ENCODE results near the gene USP3. TPM values are rescaled to one million over a fixed set of nuclear protein-coding genes. Genes with fewer than 3 reads are reported as not detected.

USP3 gene
- total RNA-seq, 1 donor from 2014 or later, result 64.2 TPM

GRCh38 chr15:63576441-63576840 is 72.0 kb downstream of the USP3 start:
- Histone ChIP-seq H3K79me2 (ENCODE audit: low read depth) (no peaks in the 10 kb centered on the region), H3K27me3 (no peaks in the 10 kb centered on the region), H4K20me1 (ENCODE audit: low read depth) (no peaks in the 10 kb centered on the region), H2AFZ (replicated peaks) (no peak overlapping the region), H3K9ac (no peak overlapping the region), H3K4me2 (no peak overlapping the region), H3F3A (ENCODE audit: low read depth) (peaks cover 3% of the 10 kb centered on the region), H3K9me3 (ENCODE audit: low read depth) (no peaks in the 10 kb centered on the region), H3K4me1 (no peaks in the 10 kb centered on the region), H3K36me3 (peaks cover 9% of the 10 kb centered on the region), H3K27ac (no peak overlapping the region), H3K4me3 (no peak overlapping the region)
- no peaks in the 10 kb centered on the region for H3K27me3 Mint-ChIP-seq (ENCODE audit: insufficient read depth, low read depth)
- no peak for DNase-seq (ENCODE audit: low spot score)
- no peaks in the 10 kb centered on the region for H3K9me3 Mint-ChIP-seq
- TF ChIP-seq EZH2 (IDR thresholded peaks at IDR 0.05), result no peak
- no peak for TF ChIP-seq EZH2phosphoT487 (IDR thresholded peaks at IDR 0.05)
- TF ChIP-seq CTCF (IDR thresholded peaks at IDR 0.05), result no peak
- no peak overlapping the region for H3K4me3 Mint-ChIP-seq
- H3K27ac Mint-ChIP-seq, result no peak overlapping the region
- no peaks in the 10 kb centered on the region for H3K4me1 Mint-ChIP-seq
- peaks cover 10% of the 10 kb centered on the region for H3K36me3 Mint-ChIP-seq

GRCh38 chr15:63582179-63582578 is 77.8 kb downstream of the USP3 start:
- H3K4me3 ChIP-seq, result no peak overlapping the region
- H3K79me2 ChIP-seq (ENCODE audit: low read depth), result no peaks in the 10 kb centered on the region
- Mint-ChIP-seq H3K27me3 (ENCODE audit: insufficient read depth, low read depth) (no peaks in the 10 kb centered on the region), H3K27ac (no peak overlapping the region), H3K4me1 (no peaks in the 10 kb centered on the region), H3K4me3 (no peak overlapping the region), H3K9me3 (peaks cover 12% of the 10 kb centered on the region), H3K36me3 (peaks cover 35% of the 10 kb centered on the region)
- no peak overlapping the region for H2AFZ ChIP-seq (replicated peaks)
- H4K20me1 ChIP-seq (ENCODE audit: low read depth), result no peaks in the 10 kb centered on the region
- TF ChIP-seq EZH2 (IDR thresholded peaks at IDR 0.05) (no peak), CTCF (IDR thresholded peaks at IDR 0.05) (no peak), EZH2phosphoT487 (IDR thresholded peaks at IDR 0.05) (no peak)
- H3K4me2 ChIP-seq, result no peak overlapping the region
- H3K9ac ChIP-seq, result no peak overlapping the region
- no peaks in the 10 kb centered on the region for H3K27me3 ChIP-seq
- DNase-seq (ENCODE audit: low spot score), result no peak
- H3F3A ChIP-seq (ENCODE audit: low read depth), result peaks cover 3% of the 10 kb centered on the region
- H3K9me3 ChIP-seq (ENCODE audit: low read depth), result no peaks in the 10 kb centered on the region
- peaks cover 11% of the 10 kb centered on the region for H3K36me3 ChIP-seq
- H3K27ac ChIP-seq, result no peak overlapping the region
- no peaks in the 10 kb centered on the region for H3K4me1 ChIP-seq

- Histone ChIP-seq H3K36me3 (peaks cover 11% of the 10 kb centered on the region), H3K4me1 (no peaks in the 10 kb centered on the region), H3K79me2 (ENCODE audit: low read depth) (no peaks in the 10 kb centered on the region), H3K9ac (no peak overlapping the region), H3K27ac (no peak overlapping the region), H3F3A (ENCODE audit: low read depth) (peaks cover 3% of the 10 kb centered on the region), H4K20me1 (ENCODE audit: low read depth) (no peaks in the 10 kb centered on the region), H3K4me3 (no peak overlapping the region), H3K4me2 (no peak overlapping the region), H3K9me3 (ENCODE audit: low read depth) (no peaks in the 10 kb centered on the region), H2AFZ (replicated peaks) (no peak overlapping the region), H3K27me3 (no peaks in the 10 kb centered on the region)
- Mint-ChIP-seq H3K27me3 (ENCODE audit: insufficient read depth, low read depth) (no peaks in the 10 kb centered on the region), H3K36me3 (peaks cover 36% of the 10 kb centered on the region), H3K9me3 (peaks cover 12% of the 10 kb centered on the region), H3K4me3 (no peak overlapping the region), H3K27ac (no peak overlapping the region), H3K4me1 (no peaks in the 10 kb centered on the region)
- TF ChIP-seq EZH2 (IDR thresholded peaks at IDR 0.05) (no peak), EZH2phosphoT487 (IDR thresholded peaks at IDR 0.05) (no peak), CTCF (IDR thresholded peaks at IDR 0.05) (no peak)
- no peak for DNase-seq (ENCODE audit: low spot score)
Measured at GRCh38 chr15:63582718-63583426, 78.5 kb downstream of the USP3 start.
